ENCODE measurements around the gene GPRIN2.

- no peak for TF ChIP-seq ELF4 (IDR thresholded peaks at IDR 0.05)
- TF ChIP-seq FOXA1 (IDR thresholded peaks at IDR 0.05) = no peak
- no peak for TF ChIP-seq ZNF384 (IDR thresholded peaks at IDR 0.05)
- TF ChIP-seq SUZ12 (IDR thresholded peaks at IDR 0.05) = no peak
- no peak for TF ChIP-seq PKNOX1 (IDR thresholded peaks at IDR 0.05)
- no peak for TF ChIP-seq SP1 (IDR thresholded peaks at IDR 0.05)
- TF ChIP-seq FOXK2 (IDR thresholded peaks at IDR 0.05) = no peak
- no peak for TF ChIP-seq TARDBP (IDR thresholded peaks at IDR 0.05)
- no peak for TF ChIP-seq HDGF (IDR thresholded peaks at IDR 0.05; ENCODE audit: borderline replicate concordance)
- no peak for TF ChIP-seq NFRKB (IDR thresholded peaks at IDR 0.05)
- no peak for TF ChIP-seq FOXM1 (IDR thresholded peaks at IDR 0.05; ENCODE audit: borderline replicate concordance)
- TF ChIP-seq CTBP1 (IDR thresholded peaks at IDR 0.05; ENCODE audit: borderline replicate concordance) = no peak
- no peak for TF ChIP-seq BHLHE40 (IDR thresholded peaks at IDR 0.05; ENCODE audit: borderline replicate concordance)
Observed at GRCh38 chr10:46555713-46556514, 544 bp downstream of the GPRIN2 start.

All from HEK293T (cell line).